GM23338 (cell line): Measurements from ENCODE around the gene SLC51A. TPM values are rescaled to one million over a fixed set of nuclear protein-coding genes. Genes with fewer than 3 reads are reported as not detected.
A peak's percentile ranks its signal among the peaks of the same experiment; 100 is the strongest.

Source experiments
- ATAC-seq: fragments of 200-7000 bp; cut with Tn5 transposase; 3 replicates; pipeline ENCODE4 v1.9.1; 2020
- DNase-seq: peaks from one replicate; pipeline ENCODE4 v3.0.0-alpha.2; 2015; ENCODE audit warnings: low spot score
- H2AFZ ChIP-seq: fragments of 200-600 bp; sonication (generic); 2 replicates; pipeline ENCODE4 v1.8.0; 2016; ENCODE audit warnings: antibody characterized with exemption, mild to moderate bottlenecking, moderate library complexity
- H3F3A ChIP-seq: fragments of 200-600 bp; sonication (generic); replicated peaks from 2 replicates; pipeline ENCODE4 v1.8.0; 2017; ENCODE audit warnings: antibody characterized with exemption, mixed run types, low read depth
- H3K27ac ChIP-seq: fragments of 200-600 bp; sonication (generic); 2 replicates; pipeline ENCODE4 v1.6.1; 2016; ENCODE audit warnings: low read depth
- H3K27me3 ChIP-seq: fragments of 200-600 bp; sonication (generic); 2 replicates; pipeline ENCODE4 v1.8.0; 2016; ENCODE audit warnings: mild to moderate bottlenecking, mixed run types, moderate library complexity; ENCODE audit not compliant: insufficient read depth
- H3K36me3 ChIP-seq: fragments of 200-600 bp; sonication (generic); 2 replicates; pipeline ENCODE4 v1.8.0; 2016; ENCODE audit warnings: mild to moderate bottlenecking; ENCODE audit not compliant: insufficient read depth
- H3K4me1 ChIP-seq: fragments of 200-600 bp; sonication (generic); 2 replicates; pipeline ENCODE4 v1.8.0; 2016; ENCODE audit warnings: mild to moderate bottlenecking, moderate library complexity; ENCODE audit not compliant: insufficient read depth
- H3K4me2 ChIP-seq: fragments of 200-600 bp; sonication (generic); 2 replicates; pipeline ENCODE4 v1.7.1; 2017; ENCODE audit warnings: mixed run types
- H3K4me3 ChIP-seq: fragments of 200-600 bp; sonication (generic); 2 replicates; pipeline ENCODE4 v1.6.1; 2016; ENCODE audit warnings: mixed run types
- H3K79me2 ChIP-seq: fragments of 200-600 bp; sonication (generic); replicated peaks from 2 replicates; pipeline ENCODE4 v1.8.0; 2017; ENCODE audit warnings: mild to moderate bottlenecking; ENCODE audit not compliant: insufficient read depth
- H3K9me2 ChIP-seq: fragments of 200-600 bp; sonication (generic); 2 replicates; pipeline ENCODE4 v1.8.0; 2017; ENCODE audit not compliant: insufficient read depth
- H4K20me1 ChIP-seq: fragments of 200-600 bp; sonication (generic); replicated peaks from 2 replicates; pipeline ENCODE4 v1.8.0; 2017; ENCODE audit warnings: mild to moderate bottlenecking; ENCODE audit not compliant: insufficient read depth
- H3K27ac Mint-ChIP-seq: 2 replicates; pipeline ENCODE4 v1.8.0; 2020; ENCODE audit warnings: inconsistent platforms, mild to moderate bottlenecking, moderate library complexity, mixed read lengths
- H3K27me3 Mint-ChIP-seq: 3 replicates; pipeline ENCODE4 v1.8.0; 2022; ENCODE audit warnings: low read depth, mild to moderate bottlenecking, moderate library complexity, mixed read lengths, inconsistent platforms; ENCODE audit not compliant: insufficient read depth, poor library complexity
- H3K36me3 Mint-ChIP-seq: 3 replicates; pipeline ENCODE4 v1.8.0; 2021; ENCODE audit warnings: low read depth, mild to moderate bottlenecking, inconsistent platforms, moderate library complexity, mixed read lengths
- H3K4me1 Mint-ChIP-seq: 3 replicates; pipeline ENCODE4 v1.8.0; 2020; ENCODE audit warnings: mild to moderate bottlenecking, inconsistent platforms, mixed read lengths
- H3K4me3 Mint-ChIP-seq: 3 replicates; pipeline ENCODE4 v1.8.0; 2021; ENCODE audit warnings: moderate library complexity, mild to moderate bottlenecking, inconsistent platforms, mixed read lengths
- H3K9me3 Mint-ChIP-seq: 3 replicates; pipeline ENCODE4 v1.8.0; 2020; ENCODE audit warnings: moderate library complexity, mild to moderate bottlenecking, inconsistent platforms, mixed read lengths
- EZH2 ChIP-seq: fragments of 200-600 bp; sonication (generic); IDR thresholded peaks from one replicate; pipeline ENCODE4 v1.8.0; 2017; ENCODE audit warnings: antibody characterized with exemption, mild to moderate bottlenecking, low read depth; ENCODE audit not compliant: unreplicated experiment
- EZH2phosphoT487 ChIP-seq: fragments of 200-600 bp; sonication (generic); IDR thresholded peaks from one replicate; pipeline ENCODE4 v1.8.1; 2018; ENCODE audit warnings: antibody characterized with exemption; ENCODE audit not compliant: unreplicated experiment
- NANOG ChIP-seq: IDR thresholded peaks from 2 replicates; pipeline ENCODE4 v1.6.1; 2016; ENCODE audit warnings: antibody characterized with exemption, borderline replicate concordance
- ZNF114 ChIP-seq: fragments of 250-450 bp; sonication (Bioruptor Pico); IDR thresholded peaks from 2 replicates; pipeline ENCODE4 v1.5.0; 2020; ENCODE audit warnings: mild to moderate bottlenecking, moderate library complexity
- polyA plus RNA-seq: library from polyadenylated mRNA; unstranded; fragments of >200 nt; fragmentation: Nextera tagmentation; extraction: Ambion mirVana; gene quantifications from 2 replicates; pipeline ENCODE4 v1.2.1, GENCODE V29; 2016
- total RNA-seq: library from RNA; depleted of rRNA; stranded (reverse); fragments of >200 nt; shearing (Covaris generic); gene quantifications from 2 replicates; pipeline ENCODE4 v1.2.3, GENCODE V29; 2014
- TF ChIP-seq, protein P1 (sequence below): IDR thresholded peaks from 2 replicates; pipeline ENCODE4 v1.6.1; 2016; ENCODE audit warnings: antibody characterized with exemption
- TF ChIP-seq, protein P2 (sequence below): fragments of 250-450 bp; sonication (Bioruptor Pico); IDR thresholded peaks from 2 replicates; pipeline ENCODE4 v1.5.0; 2020; ENCODE audit warnings: mild to moderate bottlenecking, moderate library complexity
- TF ChIP-seq, protein P3 (sequence below): IDR thresholded peaks from one replicate; pipeline ENCODE4 v1.6.1; 2018; ENCODE audit warnings: antibody characterized with exemption; ENCODE audit not compliant: unreplicated experiment

SLC51A gene
- total and polyA plus RNA-seq, 2 experiments from 2014 or later: 4.0 to 6.7 TPM

DNA sequence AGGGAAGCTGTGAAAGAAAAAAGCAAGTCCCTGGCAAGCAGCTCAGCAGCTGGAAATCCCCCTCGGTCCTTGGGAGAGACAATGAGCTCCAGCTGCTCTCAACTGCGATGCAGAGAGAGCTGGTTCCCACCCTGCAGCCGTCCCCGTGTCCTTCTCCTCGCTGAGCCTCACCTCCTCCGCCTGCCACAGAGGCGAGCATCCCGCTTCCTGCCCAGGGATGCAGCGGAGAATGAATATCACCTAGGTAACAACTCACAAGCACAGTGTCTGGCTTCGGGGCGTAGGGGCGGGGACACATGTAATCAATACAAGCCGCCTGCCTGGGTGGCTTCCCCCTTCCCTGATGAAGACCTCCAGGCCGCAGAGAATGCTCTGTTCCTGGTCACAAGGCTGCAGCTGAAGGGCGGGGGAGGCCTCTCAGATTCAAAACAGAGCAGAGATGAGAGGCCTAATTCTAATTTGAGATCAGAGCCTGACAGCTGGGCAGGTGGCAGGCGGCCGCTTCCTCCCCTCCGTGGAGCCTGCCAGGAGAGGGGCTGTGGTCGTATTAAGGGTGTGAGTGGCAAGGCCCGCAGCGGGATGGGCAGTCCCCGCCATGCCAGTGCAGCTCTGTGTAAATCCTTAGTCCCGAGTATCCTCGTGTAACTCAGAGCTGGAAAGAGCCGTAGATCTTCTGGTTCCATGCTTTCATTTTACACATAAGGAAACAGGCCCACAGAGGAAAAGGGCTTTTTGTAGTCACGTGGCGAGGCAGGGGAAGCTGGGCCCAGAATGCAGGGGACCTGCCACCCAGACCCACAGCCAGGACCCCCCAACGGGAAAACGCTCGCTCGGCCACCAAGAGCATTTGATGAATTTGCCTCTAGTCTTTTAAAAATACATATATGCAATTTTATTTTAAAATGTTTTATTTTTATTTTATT is 29.4 kb upstream of the SLC51A start:
- Mint-ChIP-seq H3K4me3 (peak overlapping the region; percentile 43; the same call in 1 of the 3 replicates), H3K27ac (no peak overlapping the region), H3K9me3 (no peaks in the 10 kb centered on the region; the same call in 2 of the 3 replicates), H3K27me3 (peaks cover 8% of the 10 kb centered on the region), H3K4me1 (peaks cover 8% of the 10 kb centered on the region), H3K36me3 (no peaks in the 10 kb centered on the region)
- H2AFZ ChIP-seq: peak overlapping the region; percentile 76; the same call in 1 of the 2 replicates
- no peaks in the 10 kb centered on the region for H3F3A ChIP-seq
- peak overlapping the region; percentile 27; the same call in 1 of the 2 replicates for H3K4me3 ChIP-seq
- no peaks in the 10 kb centered on the region for H3K9me2 ChIP-seq
- peak; percentile 94 for DNase-seq
- peak; percentile 96 for ATAC-seq
- H3K36me3 ChIP-seq: no peaks in the 10 kb centered on the region
- peaks cover 6% of the 10 kb centered on the region for H3K4me1 ChIP-seq
- no peaks in the 10 kb centered on the region for H3K79me2 ChIP-seq
- H3K27me3 ChIP-seq: no peaks in the 10 kb centered on the region
- TF ChIP-seq NANOG: 0 out of 2 replicates have a peak, but pooled peaks have one; percentile 8
- TF ChIP-seq, protein P1, sequence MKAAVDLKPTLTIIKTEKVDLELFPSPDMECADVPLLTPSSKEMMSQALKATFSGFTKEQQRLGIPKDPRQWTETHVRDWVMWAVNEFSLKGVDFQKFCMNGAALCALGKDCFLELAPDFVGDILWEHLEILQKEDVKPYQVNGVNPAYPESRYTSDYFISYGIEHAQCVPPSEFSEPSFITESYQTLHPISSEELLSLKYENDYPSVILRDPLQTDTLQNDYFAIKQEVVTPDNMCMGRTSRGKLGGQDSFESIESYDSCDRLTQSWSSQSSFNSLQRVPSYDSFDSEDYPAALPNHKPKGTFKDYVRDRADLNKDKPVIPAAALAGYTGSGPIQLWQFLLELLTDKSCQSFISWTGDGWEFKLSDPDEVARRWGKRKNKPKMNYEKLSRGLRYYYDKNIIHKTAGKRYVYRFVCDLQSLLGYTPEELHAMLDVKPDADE: no peak
- no peaks in the 10 kb centered on the region for H4K20me1 ChIP-seq
- peak overlapping the region; percentile 66 for H3K4me2 ChIP-seq
- peak overlapping the region; percentile 76; the same call in 1 of the 2 replicates for H3K27ac ChIP-seq

DNA sequence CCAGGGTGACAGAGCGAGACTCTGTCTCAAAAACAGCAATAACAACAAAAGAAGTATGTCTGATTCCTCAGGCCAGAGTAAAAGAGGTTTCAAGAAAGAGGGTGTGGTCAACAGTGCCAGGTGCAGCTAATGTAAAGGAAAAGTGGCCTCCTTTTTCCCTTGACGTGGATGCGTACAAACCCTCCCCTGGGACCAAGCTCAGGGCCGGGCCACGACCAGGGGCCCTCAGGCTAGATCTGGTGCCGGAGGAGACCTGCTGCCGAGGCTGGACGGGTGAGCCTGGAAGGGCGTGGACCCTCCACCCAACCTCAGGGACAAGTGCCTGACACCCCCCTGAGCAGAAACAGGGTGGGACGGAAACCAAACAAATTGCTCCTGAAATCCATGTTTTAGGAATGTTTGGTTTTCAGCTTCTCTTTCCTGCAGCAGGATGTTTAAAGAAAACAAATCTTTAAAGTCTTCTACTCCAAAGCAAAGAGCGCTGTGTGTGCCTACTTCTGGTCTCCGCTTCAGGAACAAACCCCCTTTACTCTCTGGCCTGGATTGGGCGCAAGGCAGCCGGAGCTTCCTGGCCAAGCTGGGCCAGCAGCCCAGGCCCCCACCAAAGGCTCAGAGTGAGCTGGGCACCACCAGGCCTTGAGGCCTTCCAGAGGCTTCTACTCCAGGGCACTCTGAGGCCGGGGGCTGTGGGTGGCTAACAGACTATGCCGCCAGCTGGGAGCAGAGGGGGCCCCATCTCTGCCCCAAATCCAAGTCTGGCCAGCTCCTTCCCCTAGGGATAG is 26.6 kb upstream of the SLC51A start:
- Mint-ChIP-seq H3K36me3 (no peaks in the 10 kb centered on the region), H3K4me3 (no peak overlapping the region), H3K27me3 (peaks cover 8% of the 10 kb centered on the region), H3K9me3 (no peaks in the 10 kb centered on the region; the same call in 2 of the 3 replicates), H3K4me1 (peaks cover 24% of the 10 kb centered on the region), H3K27ac (no peak overlapping the region)
- Histone ChIP-seq H2AFZ (peak overlapping the region; percentile 59; the same call in 1 of the 2 replicates), H3K79me2 (no peaks in the 10 kb centered on the region), H3K4me3 (no peak overlapping the region), H3K27ac (no peak overlapping the region), H3K4me2 (no peak overlapping the region), H3K36me3 (no peaks in the 10 kb centered on the region), H3K9me2 (no peaks in the 10 kb centered on the region), H4K20me1 (no peaks in the 10 kb centered on the region), H3K4me1 (peaks cover 6% of the 10 kb centered on the region), H3F3A (0 out of 2 replicates have a peak, but pooled peaks cover 3% of the 10 kb centered on the region), H3K27me3 (no peaks in the 10 kb centered on the region)
- DNase-seq (no peak), ATAC-seq (no peak)
- TF ChIP-seq ZNF114 (CRISPR knock-in tag): no peak
- TF ChIP-seq, protein P2, sequence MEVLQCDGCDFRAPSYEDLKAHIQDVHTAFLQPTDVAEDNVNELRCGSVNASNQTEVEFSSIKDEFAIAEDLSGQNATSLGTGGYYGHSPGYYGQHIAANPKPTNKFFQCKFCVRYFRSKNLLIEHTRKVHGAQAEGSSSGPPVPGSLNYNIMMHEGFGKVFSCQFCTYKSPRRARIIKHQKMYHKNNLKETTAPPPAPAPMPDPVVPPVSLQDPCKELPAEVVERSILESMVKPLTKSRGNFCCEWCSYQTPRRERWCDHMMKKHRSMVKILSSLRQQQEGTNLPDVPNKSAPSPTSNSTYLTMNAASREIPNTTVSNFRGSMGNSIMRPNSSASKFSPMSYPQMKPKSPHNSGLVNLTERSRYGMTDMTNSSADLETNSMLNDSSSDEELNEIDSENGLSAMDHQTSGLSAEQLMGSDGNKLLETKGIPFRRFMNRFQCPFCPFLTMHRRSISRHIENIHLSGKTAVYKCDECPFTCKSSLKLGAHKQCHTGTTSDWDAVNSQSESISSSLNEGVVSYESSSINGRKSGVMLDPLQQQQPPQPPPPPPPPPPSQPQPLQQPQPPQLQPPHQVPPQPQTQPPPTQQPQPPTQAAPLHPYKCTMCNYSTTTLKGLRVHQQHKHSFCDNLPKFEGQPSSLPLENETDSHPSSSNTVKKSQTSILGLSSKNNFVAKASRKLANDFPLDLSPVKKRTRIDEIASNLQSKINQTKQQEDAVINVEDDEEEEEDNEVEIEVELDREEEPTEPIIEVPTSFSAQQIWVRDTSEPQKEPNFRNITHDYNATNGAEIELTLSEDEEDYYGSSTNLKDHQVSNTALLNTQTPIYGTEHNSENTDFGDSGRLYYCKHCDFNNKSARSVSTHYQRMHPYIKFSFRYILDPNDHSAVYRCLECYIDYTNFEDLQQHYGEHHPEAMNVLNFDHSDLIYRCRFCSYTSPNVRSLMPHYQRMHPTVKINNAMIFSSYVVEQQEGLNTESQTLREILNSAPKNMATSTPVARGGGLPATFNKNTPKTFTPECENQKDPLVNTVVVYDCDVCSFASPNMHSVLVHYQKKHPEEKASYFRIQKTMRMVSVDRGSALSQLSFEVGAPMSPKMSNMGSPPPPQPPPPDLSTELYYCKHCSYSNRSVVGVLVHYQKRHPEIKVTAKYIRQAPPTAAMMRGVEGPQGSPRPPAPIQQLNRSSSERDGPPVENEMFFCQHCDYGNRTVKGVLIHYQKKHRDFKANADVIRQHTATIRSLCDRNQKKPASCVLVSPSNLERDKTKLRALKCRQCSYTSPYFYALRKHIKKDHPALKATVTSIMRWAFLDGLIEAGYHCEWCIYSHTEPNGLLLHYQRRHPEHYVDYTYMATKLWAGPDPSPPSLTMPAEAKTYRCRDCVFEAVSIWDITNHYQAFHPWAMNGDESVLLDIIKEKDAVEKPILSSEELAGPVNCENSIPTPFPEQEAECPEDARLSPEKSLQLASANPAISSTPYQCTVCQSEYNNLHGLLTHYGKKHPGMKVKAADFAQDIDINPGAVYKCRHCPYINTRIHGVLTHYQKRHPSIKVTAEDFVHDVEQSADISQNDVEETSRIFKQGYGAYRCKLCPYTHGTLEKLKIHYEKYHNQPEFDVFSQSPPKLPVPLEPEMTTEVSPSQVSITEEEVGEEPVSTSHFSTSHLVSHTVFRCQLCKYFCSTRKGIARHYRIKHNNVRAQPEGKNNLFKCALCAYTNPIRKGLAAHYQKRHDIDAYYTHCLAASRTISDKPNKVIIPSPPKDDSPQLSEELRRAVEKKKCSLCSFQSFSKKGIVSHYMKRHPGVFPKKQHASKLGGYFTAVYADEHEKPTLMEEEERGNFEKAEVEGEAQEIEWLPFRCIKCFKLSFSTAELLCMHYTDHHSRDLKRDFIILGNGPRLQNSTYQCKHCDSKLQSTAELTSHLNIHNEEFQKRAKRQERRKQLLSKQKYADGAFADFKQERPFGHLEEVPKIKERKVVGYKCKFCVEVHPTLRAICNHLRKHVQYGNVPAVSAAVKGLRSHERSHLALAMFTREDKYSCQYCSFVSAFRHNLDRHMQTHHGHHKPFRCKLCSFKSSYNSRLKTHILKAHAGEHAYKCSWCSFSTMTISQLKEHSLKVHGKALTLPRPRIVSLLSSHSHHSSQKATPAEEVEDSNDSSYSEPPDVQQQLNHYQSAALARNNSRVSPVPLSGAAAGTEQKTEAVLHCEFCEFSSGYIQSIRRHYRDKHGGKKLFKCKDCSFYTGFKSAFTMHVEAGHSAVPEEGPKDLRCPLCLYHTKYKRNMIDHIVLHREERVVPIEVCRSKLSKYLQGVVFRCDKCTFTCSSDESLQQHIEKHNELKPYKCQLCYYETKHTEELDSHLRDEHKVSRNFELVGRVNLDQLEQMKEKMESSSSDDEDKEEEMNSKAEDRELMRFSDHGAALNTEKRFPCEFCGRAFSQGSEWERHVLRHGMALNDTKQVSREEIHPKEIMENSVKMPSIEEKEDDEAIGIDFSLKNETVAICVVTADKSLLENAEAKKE (CRISPR knock-in tag): no peak
- no peak for TF ChIP-seq EZH2phosphoT487
- no peak for TF ChIP-seq EZH2
- TF ChIP-seq, protein P3, sequence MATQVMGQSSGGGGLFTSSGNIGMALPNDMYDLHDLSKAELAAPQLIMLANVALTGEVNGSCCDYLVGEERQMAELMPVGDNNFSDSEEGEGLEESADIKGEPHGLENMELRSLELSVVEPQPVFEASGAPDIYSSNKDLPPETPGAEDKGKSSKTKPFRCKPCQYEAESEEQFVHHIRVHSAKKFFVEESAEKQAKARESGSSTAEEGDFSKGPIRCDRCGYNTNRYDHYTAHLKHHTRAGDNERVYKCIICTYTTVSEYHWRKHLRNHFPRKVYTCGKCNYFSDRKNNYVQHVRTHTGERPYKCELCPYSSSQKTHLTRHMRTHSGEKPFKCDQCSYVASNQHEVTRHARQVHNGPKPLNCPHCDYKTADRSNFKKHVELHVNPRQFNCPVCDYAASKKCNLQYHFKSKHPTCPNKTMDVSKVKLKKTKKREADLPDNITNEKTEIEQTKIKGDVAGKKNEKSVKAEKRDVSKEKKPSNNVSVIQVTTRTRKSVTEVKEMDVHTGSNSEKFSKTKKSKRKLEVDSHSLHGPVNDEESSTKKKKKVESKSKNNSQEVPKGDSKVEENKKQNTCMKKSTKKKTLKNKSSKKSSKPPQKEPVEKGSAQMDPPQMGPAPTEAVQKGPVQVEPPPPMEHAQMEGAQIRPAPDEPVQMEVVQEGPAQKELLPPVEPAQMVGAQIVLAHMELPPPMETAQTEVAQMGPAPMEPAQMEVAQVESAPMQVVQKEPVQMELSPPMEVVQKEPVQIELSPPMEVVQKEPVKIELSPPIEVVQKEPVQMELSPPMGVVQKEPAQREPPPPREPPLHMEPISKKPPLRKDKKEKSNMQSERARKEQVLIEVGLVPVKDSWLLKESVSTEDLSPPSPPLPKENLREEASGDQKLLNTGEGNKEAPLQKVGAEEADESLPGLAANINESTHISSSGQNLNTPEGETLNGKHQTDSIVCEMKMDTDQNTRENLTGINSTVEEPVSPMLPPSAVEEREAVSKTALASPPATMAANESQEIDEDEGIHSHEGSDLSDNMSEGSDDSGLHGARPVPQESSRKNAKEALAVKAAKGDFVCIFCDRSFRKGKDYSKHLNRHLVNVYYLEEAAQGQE: no peak
- TF ChIP-seq NANOG: no peak
